Effector CD4-positive, alpha-beta T cell (primary cell): ENCODE results near the gene PLSCR3.

ENCODE experiments used
- DNase-seq: peaks from one replicate; pipeline ENCODE4 v3.0.0-alpha.2; 2020
- total RNA-seq: gene quantifications from one replicate; lab custom pipeline; 2026; lab: John Stamatoyannopoulos, UW

The PLSCR3 gene
- 1.3 reads per million for total RNA-seq

GRCh38 chr17:7394452-7395191, at the start of gene PLSCR3:
TSS of gene PLSCR3 (minus strand) at chr17:7394525. CDS start at chr17:7394110, 415 bp downstream.
- DNase-seq = peak; percentile 75

- no peak for DNase-seq
Measured at GRCh38 chr17:7443499-7444485, 49.5 kb upstream of the PLSCR3 start.

- no peak for DNase-seq
Measured at GRCh38 chr17:7442142-7442541, 47.8 kb upstream of the PLSCR3 start.

- DNase-seq = no peak
Measured at GRCh38 chr17:7441266-7441665, 46.9 kb upstream of the PLSCR3 start.

GRCh38 chr17:7440834-7441195, 46.5 kb upstream of the PLSCR3 start:
- DNase-seq = no peak

- no peak for DNase-seq
Measured at GRCh38 chr17:7440113-7440833, 45.9 kb upstream of the PLSCR3 start.

- DNase-seq = no peak
Measured at GRCh38 chr17:7439462-7440112, 45.3 kb upstream of the PLSCR3 start, which contains the start of gene FGF11. TSS of gene FGF11 (plus strand) at chr17:7439512. CDS start at chr17:7439621, 109 bp downstream.

- no peak for DNase-seq
Measured at GRCh38 chr17:7438656-7439460, 44.5 kb upstream of the PLSCR3 start.

- DNase-seq = peak; percentile 27
Measured at GRCh38 chr17:7437950-7438614, 43.8 kb upstream of the PLSCR3 start.

GRCh38 chr17:7437369-7437863, 43.1 kb upstream of the PLSCR3 start:
- no peak for DNase-seq

- DNase-seq = peak; percentile 68
Measured at GRCh38 chr17:7436556-7437368, 42.4 kb upstream of the PLSCR3 start.

GRCh38 chr17:7435676-7436555, 41.6 kb upstream of the PLSCR3 start:
- DNase-seq = peak; percentile 36

GRCh38 chr17:7432296-7432695, 38.0 kb upstream of the PLSCR3 start:
- no peak for DNase-seq

- no peak for DNase-seq
Measured at GRCh38 chr17:7431231-7431630, 36.9 kb upstream of the PLSCR3 start.

- DNase-seq = no peak
Measured at GRCh38 chr17:7429722-7430121, 35.4 kb upstream of the PLSCR3 start.

- no peak for DNase-seq
Measured at GRCh38 chr17:7428557-7428956, 34.2 kb upstream of the PLSCR3 start, which contains the start of gene SPEM3. TSS of gene SPEM3 (plus strand) at chr17:7428857. CDS start at chr17:7428903, 46 bp downstream.

- DNase-seq = no peak
Measured at GRCh38 chr17:7427549-7427948, 33.2 kb upstream of the PLSCR3 start.

GRCh38 chr17:7426896-7427489, 32.7 kb upstream of the PLSCR3 start:
- DNase-seq = no peak
